ENCODE measurements around the gene CHN1. TPM values are rescaled to one million over a fixed set of nuclear protein-coding genes. Genes with fewer than 3 reads are reported as not detected.
A peak's percentile ranks its signal among the peaks of the same experiment; 100 is the strongest.

Gene CHN1
- total RNA-seq, 2 donors from 2014 or later = 2.9 to 3.3 TPM

- DNase-seq (ENCODE audit: low spot score in 2 of 2) = no peak
- Mint-ChIP-seq H3K27ac (no peak overlapping the region), H3K36me3 (peaks cover 0 to 7% of the 10 kb centered on the region in 2 donors), H3K9me3 (no peaks in the 10 kb centered on the region)
- no peak for ATAC-seq
These were observed 86.2 kb downstream of the CHN1 start for GRCh38 chr2:174918886-174919526.

- ATAC-seq (no peak), DNase-seq (ENCODE audit: low spot score in 2 of 2) (no peak)
- no peak overlapping the region for H3K27ac Mint-ChIP-seq
- peaks cover 0 to 1% of the 10 kb centered on the region in 2 donors for H3K36me3 Mint-ChIP-seq
- H3K9me3 Mint-ChIP-seq = no peaks in the 10 kb centered on the region
These were observed 88.8 kb downstream of the CHN1 start for GRCh38 chr2:174916270-174916930.

- Mint-ChIP-seq H3K27ac (no peak overlapping the region), H3K9me3 (no peaks in the 10 kb centered on the region), H3K36me3 (no peaks in the 10 kb centered on the region)
- ATAC-seq (no peak), DNase-seq (ENCODE audit: low spot score in 2 of 2) (no peak)
These were observed 90.1 kb downstream of the CHN1 start for GRCh38 chr2:174914853-174915760.

GRCh38 chr2:174908284-174908683 is 96.9 kb downstream of the CHN1 start:
- ATAC-seq = no peak
- no peaks in the 10 kb centered on the region for H3K36me3 Mint-ChIP-seq
- H3K27ac Mint-ChIP-seq = no peak overlapping the region
- no peaks in the 10 kb centered on the region for H3K9me3 Mint-ChIP-seq
- DNase-seq (ENCODE audit: low spot score in 2 of 2) = no peak

- Mint-ChIP-seq H3K9me3 (no peaks in the 10 kb centered on the region), H3K36me3 (no peaks in the 10 kb centered on the region), H3K27ac (peak overlapping the region; percentile 1 to 64)
- ATAC-seq (no peak), DNase-seq (ENCODE audit: low spot score in 2 of 2) (no peak)
These were observed 102.0 kb downstream of the CHN1 start for GRCh38 chr2:174903264-174903556.

GRCh38 chr2:174902506-174903263 is 102.5 kb downstream of the CHN1 start:
- Mint-ChIP-seq H3K27ac (peak overlapping the region; percentile 1 to 64), H3K9me3 (no peaks in the 10 kb centered on the region), H3K36me3 (no peaks in the 10 kb centered on the region)
- no peak for DNase-seq (ENCODE audit: low spot score in 2 of 2)
- peak; percentile 83 to 86 for ATAC-seq

- DNase-seq (ENCODE audit: low spot score in 2 of 2) = peak in 1 of 2 donors; percentile 17
- Mint-ChIP-seq H3K9me3 (no peaks in the 10 kb centered on the region), H3K36me3 (no peaks in the 10 kb centered on the region), H3K27ac (peak overlapping the region; percentile 66 to 71)
- peak; percentile 81 to 85 for ATAC-seq
These were observed 104.1 kb downstream of the CHN1 start for GRCh38 chr2:174901075-174901474.

- H3K27ac Mint-ChIP-seq = no peak overlapping the region
- DNase-seq (ENCODE audit: low spot score in 2 of 2) = no peak
- no peak for ATAC-seq
- H3K9me3 Mint-ChIP-seq = no peaks in the 10 kb centered on the region
- H3K36me3 Mint-ChIP-seq = no peaks in the 10 kb centered on the region
These were observed 107.9 kb downstream of the CHN1 start for GRCh38 chr2:174897286-174897685.

- ATAC-seq (no peak), DNase-seq (ENCODE audit: low spot score in 2 of 2) (no peak)
- no peak overlapping the region for H3K27ac Mint-ChIP-seq
- H3K9me3 Mint-ChIP-seq = no peaks in the 10 kb centered on the region
- H3K36me3 Mint-ChIP-seq = no peaks in the 10 kb centered on the region
These were observed 112.2 kb downstream of the CHN1 start for GRCh38 chr2:174893018-174893417.

- no peak for DNase-seq (ENCODE audit: low spot score in 2 of 2)
- H3K27ac Mint-ChIP-seq = no peak overlapping the region
- H3K36me3 Mint-ChIP-seq = no peaks in the 10 kb centered on the region
- H3K9me3 Mint-ChIP-seq = no peaks in the 10 kb centered on the region
- peak in 1 of 2 donors; percentile 82 for ATAC-seq
These were observed 112.6 kb downstream of the CHN1 start for GRCh38 chr2:174892546-174892945.

GRCh38 chr2:174888646-174889271 is 116.4 kb downstream of the CHN1 start:
- no peak overlapping the region for H3K27ac Mint-ChIP-seq
- no peaks in the 10 kb centered on the region for H3K36me3 Mint-ChIP-seq
- ATAC-seq (no peak), DNase-seq (ENCODE audit: low spot score in 2 of 2) (no peak)
- H3K9me3 Mint-ChIP-seq = no peaks in the 10 kb centered on the region

- no peaks in the 10 kb centered on the region for H3K9me3 Mint-ChIP-seq
- ATAC-seq = no peak
- no peak for DNase-seq (ENCODE audit: low spot score in 2 of 2)
- no peaks in the 10 kb centered on the region for H3K36me3 Mint-ChIP-seq
- no peak overlapping the region for H3K27ac Mint-ChIP-seq
These were observed 117.0 kb downstream of the CHN1 start for GRCh38 chr2:174888146-174888545.

- H3K36me3 Mint-ChIP-seq = no peaks in the 10 kb centered on the region
- ATAC-seq = no peak
- no peaks in the 10 kb centered on the region for H3K9me3 Mint-ChIP-seq
- no peak for DNase-seq (ENCODE audit: low spot score in 2 of 2)
- no peak overlapping the region for H3K27ac Mint-ChIP-seq
These were observed 122.8 kb downstream of the CHN1 start for GRCh38 chr2:174882416-174882815.

- ATAC-seq = no peak
- no peak overlapping the region for H3K27ac Mint-ChIP-seq
- DNase-seq (ENCODE audit: low spot score in 2 of 2) = no peak
- no peaks in the 10 kb centered on the region for H3K36me3 Mint-ChIP-seq
- H3K9me3 Mint-ChIP-seq = no peaks in the 10 kb centered on the region
These were observed 123.5 kb downstream of the CHN1 start for GRCh38 chr2:174881678-174882077.

- Mint-ChIP-seq H3K36me3 (no peaks in the 10 kb centered on the region), H3K27ac (no peak overlapping the region), H3K9me3 (no peaks in the 10 kb centered on the region)
- ATAC-seq (no peak), DNase-seq (ENCODE audit: low spot score in 2 of 2) (no peak)
These were observed 126.5 kb downstream of the CHN1 start for GRCh38 chr2:174878537-174879147.

GRCh38 chr2:174877751-174878150 is 127.4 kb downstream of the CHN1 start:
- no peak overlapping the region for H3K27ac Mint-ChIP-seq
- H3K36me3 Mint-ChIP-seq = no peaks in the 10 kb centered on the region
- no peak for DNase-seq (ENCODE audit: low spot score in 2 of 2)
- H3K9me3 Mint-ChIP-seq = no peaks in the 10 kb centered on the region
- no peak for ATAC-seq
